NCI-H2196 (cell line): ENCODE measurements around the gene RBP3.

ENCODE experiments used
- DNase-seq: peaks from one replicate; lab custom pipeline; 2025; ENCODE audit not compliant: unreplicated experiment; lab: John Stamatoyannopoulos, UW

Gene RBP3

GRCh38 chr10:47317251-47317650 lies 30.9 kb upstream of the RBP3 start:
- DNase-seq: no peak

GRCh38 chr10:47318706-47319105 lies 29.5 kb upstream of the RBP3 start:
- no peak for DNase-seq

DNA sequence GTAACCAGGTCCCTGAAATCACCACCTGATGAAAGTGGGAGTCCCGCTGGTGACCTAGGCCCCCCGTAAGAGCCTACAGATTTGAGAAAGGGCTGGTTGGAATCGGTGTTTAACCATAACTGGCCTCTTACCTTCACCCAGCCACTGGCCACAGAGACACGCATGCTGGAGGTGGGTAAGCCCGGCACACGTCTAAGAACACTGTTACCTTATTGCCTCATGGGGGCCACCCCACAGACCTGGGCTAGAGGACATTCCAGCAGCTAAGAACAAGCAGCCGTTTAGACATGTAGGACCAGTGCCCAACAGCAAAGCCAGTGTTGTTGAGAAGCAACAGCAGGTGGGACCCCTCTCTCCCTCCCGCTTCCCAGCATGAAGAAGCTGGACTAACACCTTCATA lies 28.4 kb upstream of the RBP3 start:
- DNase-seq: no peak

DNA sequence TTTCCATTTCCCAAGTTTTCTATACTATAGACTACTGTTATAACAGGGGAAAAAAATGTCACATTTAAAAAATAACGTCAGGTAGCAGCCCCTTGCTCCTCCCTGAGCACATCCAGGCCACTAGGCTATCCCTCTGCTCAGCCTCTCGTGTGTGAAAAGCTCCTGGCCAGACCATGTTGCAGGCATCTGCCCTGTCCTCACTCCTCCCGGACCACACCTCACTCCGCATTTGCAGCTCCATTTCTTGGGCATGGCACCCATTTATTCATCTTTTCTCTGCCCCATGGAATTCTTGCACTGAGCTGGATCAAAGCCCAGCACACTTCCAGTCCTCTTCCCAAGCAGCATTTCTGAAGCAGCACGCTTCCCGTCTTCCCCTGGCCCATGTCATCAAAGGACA lies 27.4 kb upstream of the RBP3 start:
- no peak for DNase-seq

- no peak for DNase-seq
Measured at GRCh38 chr10:47321521-47322195, 26.5 kb upstream of the RBP3 start.

- no peak for DNase-seq
Measured at GRCh38 chr10:47322300-47323061, 25.7 kb upstream of the RBP3 start, which contains the start of gene GDF2. GDF2 (plus strand) TSS chr10:47322454; CDS start chr10:47322669, 215 bp downstream.

GRCh38 chr10:47323087-47323486 lies 25.1 kb upstream of the RBP3 start:
- DNase-seq: no peak

GRCh38 chr10:47323636-47324296 lies 24.4 kb upstream of the RBP3 start:
- no peak for DNase-seq

DNA sequence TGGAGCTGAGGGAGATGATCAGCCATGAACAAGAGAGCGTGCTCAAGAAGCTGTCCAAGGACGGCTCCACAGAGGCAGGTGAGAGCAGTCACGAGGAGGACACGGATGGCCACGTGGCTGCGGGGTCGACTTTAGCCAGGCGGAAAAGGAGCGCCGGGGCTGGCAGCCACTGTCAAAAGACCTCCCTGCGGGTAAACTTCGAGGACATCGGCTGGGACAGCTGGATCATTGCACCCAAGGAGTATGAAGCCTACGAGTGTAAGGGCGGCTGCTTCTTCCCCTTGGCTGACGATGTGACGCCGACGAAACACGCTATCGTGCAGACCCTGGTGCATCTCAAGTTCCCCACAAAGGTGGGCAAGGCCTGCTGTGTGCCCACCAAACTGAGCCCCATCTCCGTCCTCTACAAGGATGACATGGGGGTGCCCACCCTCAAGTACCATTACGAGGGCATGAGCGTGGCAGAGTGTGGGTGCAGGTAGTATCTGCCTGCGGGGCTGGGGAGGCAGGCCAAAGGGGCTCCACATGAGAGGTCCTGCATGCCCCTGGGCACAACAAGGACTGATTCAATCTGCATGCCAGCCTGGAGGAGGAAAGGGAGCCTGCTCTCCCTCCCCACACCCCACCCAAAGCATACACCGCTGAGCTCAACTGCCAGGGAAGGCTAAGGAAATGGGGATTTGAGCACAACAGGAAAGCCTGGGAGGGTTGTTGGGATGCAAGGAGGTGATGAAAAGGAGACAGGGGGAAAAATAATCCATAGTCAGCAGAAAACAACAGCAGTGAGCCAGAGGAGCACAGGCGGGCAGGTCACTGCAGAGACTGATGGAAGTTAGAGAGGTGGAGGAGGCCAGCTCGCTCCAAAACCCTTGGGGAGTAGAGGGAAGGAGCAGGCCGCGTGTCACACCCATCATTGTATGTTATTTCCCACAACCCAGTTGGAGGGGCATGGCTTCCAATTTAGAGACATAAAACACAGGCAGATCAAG lies 22.6 kb upstream of the RBP3 start:
- DNase-seq: no peak

DNA sequence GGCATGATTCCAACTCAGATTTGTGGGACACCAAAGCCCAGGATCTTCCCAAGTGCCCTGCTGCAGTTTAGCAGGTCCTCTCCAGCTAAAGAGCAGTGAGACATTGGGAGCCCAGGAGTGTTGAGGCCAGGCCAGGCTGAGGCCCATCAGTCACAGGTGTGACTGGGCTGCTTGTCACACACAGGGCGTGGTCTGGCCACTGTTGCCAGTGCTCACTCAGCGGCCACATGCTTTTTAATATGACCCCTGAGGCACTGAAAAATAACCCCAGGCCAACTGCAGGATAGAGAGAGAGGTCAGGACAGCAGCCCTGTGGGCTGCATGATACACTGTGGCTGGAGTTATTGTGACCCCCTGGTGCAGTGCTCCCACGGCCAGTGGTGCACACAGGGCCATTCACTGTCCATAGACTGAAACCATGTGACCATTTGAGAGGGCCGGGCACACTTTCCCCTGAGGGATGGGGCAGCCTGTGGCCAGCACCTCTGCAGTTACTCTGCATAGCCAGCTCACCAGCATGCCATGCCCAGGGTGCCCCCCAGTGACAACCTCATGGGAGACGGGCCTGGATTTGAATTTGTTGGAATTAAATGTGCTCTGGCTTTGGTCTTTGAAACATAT lies 21.7 kb upstream of the RBP3 start:
- no peak for DNase-seq

DNA sequence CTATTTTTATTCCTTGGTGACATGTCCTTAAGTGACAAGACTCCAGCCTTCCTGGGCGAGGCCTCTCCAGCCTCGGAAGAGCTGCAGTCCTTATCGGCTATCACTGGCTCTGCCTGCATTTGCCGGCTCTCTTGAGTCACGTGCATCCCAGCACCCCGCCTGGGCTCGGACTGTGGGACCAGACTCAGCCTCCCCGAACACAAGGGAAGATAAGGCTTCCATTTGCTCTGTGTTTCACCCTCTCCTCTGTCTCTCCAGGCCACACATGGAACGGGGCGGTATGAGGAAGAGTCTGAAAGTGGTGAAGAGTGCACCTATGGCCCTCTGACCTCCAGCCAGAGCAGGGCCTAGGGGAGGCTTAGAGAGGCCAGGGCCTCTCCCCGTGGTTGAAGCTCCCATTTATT lies 21.2 kb upstream of the RBP3 start:
- DNase-seq: no peak

GRCh38 chr10:47329855-47330254 lies 18.3 kb upstream of the RBP3 start:
- DNase-seq: no peak

GRCh38 chr10:47330366-47330765 lies 17.8 kb upstream of the RBP3 start:
- DNase-seq: no peak

- DNase-seq: no peak
Measured at GRCh38 chr10:47330804-47331203, 17.4 kb upstream of the RBP3 start.

DNA sequence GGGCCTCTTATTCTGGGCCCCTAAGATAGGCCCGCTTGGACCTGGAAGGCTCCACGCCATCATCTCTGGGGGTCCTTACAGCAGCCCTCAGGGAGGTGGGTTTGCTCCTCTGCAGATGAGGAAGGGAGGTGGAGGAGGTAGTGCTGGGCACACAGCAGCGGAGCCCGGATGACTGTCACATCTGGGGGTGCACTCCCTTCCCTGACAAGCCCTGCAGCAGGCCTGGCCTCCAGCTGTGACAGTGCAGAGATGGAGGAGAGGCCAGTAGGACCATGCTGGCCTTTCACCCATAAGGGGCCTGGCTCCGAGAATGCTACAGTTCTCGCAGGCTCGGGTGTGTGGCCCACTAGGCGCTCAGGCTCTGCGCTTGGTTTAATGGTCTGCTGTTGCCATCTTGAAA lies 16.7 kb upstream of the RBP3 start:
- no peak for DNase-seq

GRCh38 chr10:47331954-47332353 lies 16.2 kb upstream of the RBP3 start:
- no peak for DNase-seq

DNA sequence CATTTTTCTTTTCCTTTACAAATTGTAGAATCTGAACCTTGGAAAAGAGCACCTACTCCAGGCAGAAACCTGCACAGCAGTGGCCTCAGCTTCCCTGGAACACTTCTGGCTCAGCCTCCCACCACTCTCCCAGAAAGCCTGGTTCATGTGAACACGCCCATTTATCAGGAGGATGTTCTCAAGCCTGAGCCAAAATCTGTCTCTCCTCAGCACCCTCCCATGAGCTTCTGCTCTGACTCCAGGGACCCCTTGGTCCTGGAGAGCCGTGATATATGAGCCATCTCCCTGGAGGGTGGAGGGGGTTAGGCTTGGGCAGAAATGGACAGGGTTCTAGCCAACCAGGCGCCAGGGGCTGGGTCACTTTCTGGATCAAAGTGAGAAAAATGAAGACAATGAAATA lies 15.8 kb upstream of the RBP3 start:
- DNase-seq: no peak

DNA sequence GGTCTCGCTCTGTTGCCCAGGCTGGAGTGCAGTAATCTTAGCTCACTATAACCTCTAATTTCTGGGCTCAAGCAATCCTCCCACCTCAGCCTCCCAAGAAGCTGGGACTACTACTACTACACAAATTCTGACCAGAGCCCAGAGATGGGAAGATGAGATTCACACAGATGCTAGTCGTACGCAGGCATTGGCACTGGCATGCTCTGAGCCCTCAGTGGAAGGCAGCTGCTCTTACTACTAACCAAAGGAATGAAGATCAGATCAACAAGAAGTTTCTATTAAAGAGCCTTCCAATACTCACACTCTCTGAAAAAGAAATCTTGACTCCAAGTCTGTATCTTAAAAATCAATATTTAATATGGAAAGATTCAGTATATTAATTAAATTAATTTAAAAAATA lies 15.2 kb upstream of the RBP3 start:
- no peak for DNase-seq

DNA sequence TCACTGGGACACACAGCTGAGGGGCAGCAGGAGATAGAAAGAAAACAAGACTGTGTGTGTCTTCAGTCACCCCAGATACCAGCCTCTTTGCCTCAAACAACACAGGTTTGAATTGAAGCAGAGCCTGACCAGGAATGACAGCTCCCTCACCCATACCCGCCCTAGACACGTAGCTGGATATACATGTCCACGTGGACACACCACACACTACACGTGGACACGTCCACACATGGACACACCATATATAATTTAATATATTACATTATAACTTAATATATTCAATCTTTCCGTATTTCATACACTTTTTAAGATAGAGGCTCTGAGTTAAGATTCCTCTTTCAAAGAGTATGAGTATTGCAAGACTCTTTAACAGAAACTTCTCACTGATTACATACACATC lies 14.6 kb upstream of the RBP3 start:
- no peak for DNase-seq

- no peak for DNase-seq
Measured at GRCh38 chr10:47334466-47335295, 13.5 kb upstream of the RBP3 start.
